HG03439 (cell line): Measurements from ENCODE around the gene F2RL3.
"Not testable (repeated sequence)": the region's sequence is repeated elsewhere in the genome, so short reads cannot be mapped to it uniquely, and the experiment has no call there.

ENCODE experiments used
- ATAC-seq: cut with Tn5 transposase; IDR thresholded peaks from one replicate; pipeline ENCODE4 v1.9.1; 2021; ENCODE audit warnings: mild to moderate bottlenecking, moderate library complexity; ENCODE audit not compliant: unreplicated experiment

F2RL3 gene

GRCh38 chr19:16919496-16919895, 30.7 kb downstream of the F2RL3 start:
- no peak for ATAC-seq

GRCh38 chr19:16920816-16921529, 32.2 kb downstream of the F2RL3 start:
- no peak for ATAC-seq

- ATAC-seq, result no peak
These were observed 33.2 kb downstream of the F2RL3 start for GRCh38 chr19:16921766-16922591.

- ATAC-seq, result no peak
These were observed 33.8 kb downstream of the F2RL3 start for GRCh38 chr19:16922592-16922934.

- ATAC-seq, result no peak
These were observed 34.1 kb downstream of the F2RL3 start for GRCh38 chr19:16922949-16923348.

- no peak for ATAC-seq
These were observed 39.1 kb downstream of the F2RL3 start for GRCh38 chr19:16927883-16928282.

GRCh38 chr19:16928351-16928750, 39.6 kb downstream of the F2RL3 start:
- no peak for ATAC-seq

- no peak for ATAC-seq
These were observed 40.1 kb downstream of the F2RL3 start for GRCh38 chr19:16928916-16929315.

GRCh38 chr19:16930753-16931152, 42.0 kb downstream of the F2RL3 start:
- ATAC-seq, result no peak

GRCh38 chr19:16931306-16931705, 42.5 kb downstream of the F2RL3 start:
- ATAC-seq, result no peak

- no peak for ATAC-seq
These were observed 45.7 kb downstream of the F2RL3 start for GRCh38 chr19:16934489-16934888.

- no peak for ATAC-seq
These were observed 48.1 kb downstream of the F2RL3 start for GRCh38 chr19:16936901-16937300.

- ATAC-seq, result not testable (repeated sequence)
These were observed 49.0 kb downstream of the F2RL3 start for GRCh38 chr19:16937796-16938195.

GRCh38 chr19:16938211-16938610, 49.4 kb downstream of the F2RL3 start:
- ATAC-seq, result no peak

GRCh38 chr19:16940063-16940462, 51.3 kb downstream of the F2RL3 start:
- not testable (repeated sequence) for ATAC-seq

- ATAC-seq, result no peak
These were observed 51.8 kb downstream of the F2RL3 start for GRCh38 chr19:16940626-16941025.
